H9 (cell line): ENCODE data around the gene TMEM174. TPM values are rescaled to one million over a fixed set of nuclear protein-coding genes. Genes with fewer than 3 reads are reported as not detected.

Experiments used
- DNase-seq: peaks from one replicate; pipeline ENCODE4 v3.0.0-alpha.2; 2017
- H2AFZ ChIP-seq: one replicate; pipeline ENCODE4 v1.6.1; 2013; ENCODE audit warnings: mild to moderate bottlenecking, low read length, control low read depth, moderate library complexity
- H2AK5ac ChIP-seq: 2 replicates; pipeline ENCODE4 v1.6.1; 2013; ENCODE audit warnings: low read length, control low read depth, mixed read lengths; ENCODE audit not compliant: insufficient read length
- H2BK120ac ChIP-seq: one replicate; pipeline ENCODE4 v1.6.1; 2013; ENCODE audit warnings: low read depth, mild to moderate bottlenecking, low read length, control low read depth, inconsistent platforms; ENCODE audit not compliant: poor library complexity, severe bottlenecking
- H2BK12ac ChIP-seq: 2 replicates; pipeline ENCODE4 v1.6.1; 2013; ENCODE audit warnings: low read length, control low read depth, mixed read lengths, low read depth; ENCODE audit not compliant: insufficient read length
- H2BK15ac ChIP-seq: 2 replicates; pipeline ENCODE4 v1.6.1; 2013; ENCODE audit warnings: low read depth, low read length, control low read depth
- H2BK20ac ChIP-seq: one replicate; pipeline ENCODE4 v1.6.1; 2013; ENCODE audit warnings: low read depth, mild to moderate bottlenecking, low read length, control low read depth, inconsistent platforms; ENCODE audit not compliant: poor library complexity, severe bottlenecking
- H2BK5ac ChIP-seq: 2 replicates; pipeline ENCODE4 v1.6.1; 2013; ENCODE audit warnings: low read length, control low read depth, mixed read lengths; ENCODE audit not compliant: insufficient read length
- H3K14ac ChIP-seq: 2 replicates; pipeline ENCODE4 v1.6.1; 2013; ENCODE audit warnings: low read length, control low read depth; ENCODE audit not compliant: insufficient read depth
- H3K18ac ChIP-seq: 2 replicates; pipeline ENCODE4 v1.6.1; 2013; ENCODE audit warnings: low read depth, mild to moderate bottlenecking, mixed read lengths, low read length, control low read depth; ENCODE audit not compliant: insufficient read length
- H3K23ac ChIP-seq: 2 replicates; pipeline ENCODE4 v1.6.1; 2013; ENCODE audit warnings: low read length, control low read depth, mixed read lengths, low read depth; ENCODE audit not compliant: insufficient read length
- H3K23me2 ChIP-seq: 2 replicates; pipeline ENCODE4 v1.6.1; 2013; ENCODE audit warnings: low read depth, mild to moderate bottlenecking, mixed read lengths, low read length, control low read depth; ENCODE audit not compliant: insufficient read length, poor library complexity, severe bottlenecking
- H3K27ac ChIP-seq: 2 replicates; pipeline ENCODE4 v1.5.1; 2013; ENCODE audit warnings: low read length, control low read depth, mixed read lengths, low read depth; ENCODE audit not compliant: insufficient read length
- H3K27me3 ChIP-seq: 2 replicates; pipeline ENCODE4 v1.6.1; 2013; ENCODE audit warnings: low read length, control low read depth, inconsistent platforms; ENCODE audit not compliant: insufficient read depth
- H3K4ac ChIP-seq: 2 replicates; pipeline ENCODE4 v1.6.1; 2013; ENCODE audit warnings: low read depth, mild to moderate bottlenecking, control low read depth, inconsistent platforms, low read length, moderate library complexity
- H3K4me1 ChIP-seq: 2 replicates; pipeline ENCODE4 v1.6.1; 2013; ENCODE audit warnings: low read length, control low read depth, inconsistent platforms; ENCODE audit not compliant: insufficient read depth
- H3K4me2 ChIP-seq: 2 replicates; pipeline ENCODE4 v1.6.1; 2013; ENCODE audit warnings: low read length, control low read depth, mixed read lengths; ENCODE audit not compliant: insufficient read length, insufficient read depth
- H3K56ac ChIP-seq: 2 replicates; pipeline ENCODE4 v1.6.1; 2013; ENCODE audit warnings: low read depth, mild to moderate bottlenecking, mixed read lengths, low read length, control low read depth; ENCODE audit not compliant: insufficient read length
- H3K79me1 ChIP-seq: 2 replicates; pipeline ENCODE4 v1.6.1; 2013; ENCODE audit warnings: low read depth, mild to moderate bottlenecking, moderate library complexity, low read length, control low read depth, inconsistent platforms; ENCODE audit not compliant: insufficient read depth, poor library complexity, severe bottlenecking
- H3K79me2 ChIP-seq: 2 replicates; pipeline ENCODE4 v1.6.1; 2013; ENCODE audit warnings: low read length, control low read depth, inconsistent platforms; ENCODE audit not compliant: insufficient read depth
- H3K9ac ChIP-seq: 2 replicates; pipeline ENCODE4 v1.6.1; 2013; ENCODE audit warnings: low read length, control low read depth, mixed read lengths; ENCODE audit not compliant: insufficient read length; ENCODE audit errors: extremely low read depth
- H3K9me3 ChIP-seq: one replicate; pipeline ENCODE4 v1.6.1; 2013; ENCODE audit warnings: low read depth, low read length, inconsistent platforms; ENCODE audit not compliant: control insufficient read depth
- H3T11ph ChIP-seq: one replicate; pipeline ENCODE4 v1.6.1; 2013; ENCODE audit warnings: mild to moderate bottlenecking, low read length, control low read depth, inconsistent platforms
- H4K20me1 ChIP-seq: one replicate; pipeline ENCODE4 v1.6.1; 2013; ENCODE audit not compliant: control insufficient read depth, insufficient read length, insufficient read depth
- H4K5ac ChIP-seq: 2 replicates; pipeline ENCODE4 v1.6.1; 2013; ENCODE audit warnings: low read depth, mild to moderate bottlenecking, mixed read lengths, low read length, control low read depth; ENCODE audit not compliant: insufficient read length
- H4K8ac ChIP-seq: replicated peaks from 2 replicates; pipeline ENCODE4 v1.6.1; 2013; ENCODE audit warnings: low read length, control low read depth, mixed read lengths, low read depth; ENCODE audit not compliant: insufficient read length
- H4K91ac ChIP-seq: 2 replicates; pipeline ENCODE4 v1.6.1; 2013; ENCODE audit warnings: low read depth, mild to moderate bottlenecking, moderate library complexity, mixed read lengths, low read length, control low read depth; ENCODE audit not compliant: insufficient read length
- H3K27ac Mint-ChIP-seq, 3 experiments: 2 replicates in 2 of 3; 3 replicates in 1 of 3; pipeline ENCODE4 v1.8.0; 2020 to 2021; ENCODE audit warnings: mixed read lengths in 3 of 3, mild to moderate bottlenecking in 1 of 3, moderate library complexity in 1 of 3
- H3K27me3 Mint-ChIP-seq: 2 replicates; pipeline ENCODE4 v1.8.0; 2021; ENCODE audit warnings: low read depth, mild to moderate bottlenecking, moderate library complexity, mixed read lengths
- H3K36me3 Mint-ChIP-seq, 3 experiments: 2 replicates in 2 of 3; 3 replicates in 1 of 3; pipeline ENCODE4 v1.8.0; 2020 to 2021; ENCODE audit warnings: low read depth in 3 of 3, mixed read lengths in 3 of 3; ENCODE audit not compliant: insufficient read depth in 1 of 3
- H3K4me1 Mint-ChIP-seq, 2 experiments: 2 replicates each; pipeline ENCODE4 v1.8.0; 2020; ENCODE audit warnings: mixed read lengths in 2 of 2
- H3K4me3 Mint-ChIP-seq, 2 experiments: 2 replicates in 1 of 2; 3 replicates in 1 of 2; pipeline ENCODE4 v1.8.0; 2020 to 2021; ENCODE audit warnings: mild to moderate bottlenecking in 2 of 2, mixed read lengths in 2 of 2, moderate library complexity in 1 of 2
- H3K9me3 Mint-ChIP-seq, 2 experiments: 2 replicates in 1 of 2; 3 replicates in 1 of 2; pipeline ENCODE4 v1.8.0; 2020; ENCODE audit warnings: mild to moderate bottlenecking in 2 of 2, mixed read lengths in 2 of 2, moderate library complexity in 1 of 2
- CTCF ChIP-seq: fragments of 200-600 bp; sonication (generic); conservative IDR thresholded peaks from 3 replicates; pipeline ENCODE4 v1.8.0; 2021; ENCODE audit warnings: antibody characterized with exemption, mild to moderate bottlenecking
- whole genome bisulfite sequencing: extraction: QIAGEN DNeasy Blood & Tissue Kit; methylation state at CpG from one replicate; pipeline ENCODE4 v1.1.7; 2013; ENCODE audit warnings: missing lambda C conversion rate, low lambda C conversion rate, mixed read lengths; ENCODE audit not compliant: insufficient read length; ENCODE audit errors: extremely low coverage; 5-methylcytosine and 5-hydroxymethylcytosine counted together
- total RNA-seq: library from RNA; stranded (reverse); gene quantifications from 2 replicates; pipeline ENCODE4 v1.2.1, GENCODE V29; 2021

Gene TMEM174
- total RNA-seq, 1 experiment from 2014 or later = not detected

- Mint-ChIP-seq H3K27ac (no peak overlapping the region), H3K9me3 (peaks cover 16 to 17% of the 10 kb centered on the region in 2 experiments), H3K4me3 (no peak overlapping the region; a peak in 1 of 5 replicates), H3K27me3 (peaks cover 45% of the 10 kb centered on the region), H3K36me3 (peaks cover 0 to 10% (median 2%) of the 10 kb centered on the region in 3 experiments; a peak in 1 of 7 replicates), H3K4me1 (peaks cover 2% of the 10 kb centered on the region in 2 experiments; a peak in 1 of 4 replicates)
- no peaks in the 10 kb centered on the region for H4K20me1 ChIP-seq
- no peak overlapping the region for H3K27ac ChIP-seq
- no peak overlapping the region for H3T11ph ChIP-seq
- H2BK20ac ChIP-seq = no peak overlapping the region
- no peaks in the 10 kb centered on the region for H3K9me3 ChIP-seq
- no peak overlapping the region for H2BK12ac ChIP-seq
- H3K9ac ChIP-seq = no peak overlapping the region
- H3K18ac ChIP-seq = no peak overlapping the region
- H2BK5ac ChIP-seq = no peak overlapping the region
- H3K56ac ChIP-seq = no peak overlapping the region
- H3K79me1 ChIP-seq = no peaks in the 10 kb centered on the region
- no CpG with 5 or more reads among the region's 3 CpGs for WGBS
- H3K4ac ChIP-seq = no peak overlapping the region
- no peaks in the 10 kb centered on the region for H3K79me2 ChIP-seq
- DNase-seq = no peak
- no peak overlapping the region for H4K91ac ChIP-seq
- no peak overlapping the region for H2AFZ ChIP-seq
- H2BK120ac ChIP-seq = no peak overlapping the region
- no peak overlapping the region for H3K4me2 ChIP-seq
- no peak overlapping the region for H4K8ac ChIP-seq
- no peak overlapping the region for H4K5ac ChIP-seq
- no peaks in the 10 kb centered on the region for H3K27me3 ChIP-seq
- H3K23ac ChIP-seq = no peak overlapping the region
- no peaks in the 10 kb centered on the region; the same call in 1 of the 2 replicates for H3K4me1 ChIP-seq
- no peak overlapping the region for H3K14ac ChIP-seq
- H2BK15ac ChIP-seq = no peak overlapping the region
- no peak for TF ChIP-seq CTCF
- no peaks in the 10 kb centered on the region for H3K23me2 ChIP-seq
- H2AK5ac ChIP-seq = no peak overlapping the region
Measured at GRCh38 chr5:73204332-73204731, 31.3 kb downstream of the TMEM174 start.
